K562 (cell line): Measurements from ENCODE around the gene PYGO2. TPM values are rescaled to one million over a fixed set of nuclear protein-coding genes. Genes with fewer than 3 reads are reported as not detected.

Experiments
- CBX3 ChIP-seq, 2 experiments: IDR thresholded peaks; 1 replicate in 1 of 2; 2 replicates in 1 of 2; pipeline ENCODE4 v1.6.1; 2012; ENCODE audit warnings: inconsistent platforms in 2 of 2, low read length in 2 of 2, borderline replicate concordance in 1 of 2, control low read depth in 1 of 2
- CCNT2 ChIP-seq: IDR thresholded peaks from 2 replicates; pipeline ENCODE4 v1.6.1; 2011; ENCODE audit warnings: borderline replicate concordance, low read depth, mild to moderate bottlenecking, moderate library complexity, mixed read lengths, low read length; ENCODE audit not compliant: insufficient read length; ENCODE audit errors: extremely low read depth
- NEUROD1 ChIP-seq: fragments of 150-350 bp; IDR thresholded peaks from 2 replicates; pipeline ENCODE4 v1.6.1; 2014; ENCODE audit warnings: borderline replicate concordance, low read length, low read depth; ENCODE audit not compliant: partially characterized antibody
- PML ChIP-seq: IDR thresholded peaks from 2 replicates; pipeline ENCODE4 v1.6.1; 2012; ENCODE audit warnings: low read length, inconsistent platforms
- SRSF3 ChIP-seq: fragments of 200-400 bp; formaldehyde crosslinking; IDR thresholded peaks from 2 replicates; pipeline ENCODE4 v1.6.1; 2016; ENCODE audit warnings: mild to moderate bottlenecking, low read length, moderate library complexity; ENCODE audit not compliant: insufficient read depth
- TBP ChIP-seq: optimal IDR thresholded peaks from 2 replicates; pipeline ENCODE3; 2011; ENCODE audit warnings: low read depth, low read length, improper control_type of control experiment
- U2AF1 ChIP-seq: fragments of 200-400 bp; formaldehyde crosslinking; optimal IDR thresholded peaks from 2 replicates; pipeline ENCODE3; 2017; ENCODE audit warnings: mild to moderate bottlenecking, low read depth, low read length, moderate library complexity
- ZFP30 ChIP-seq: fragments of 250-450 bp; sonication (Bioruptor Pico); IDR thresholded peaks from 2 replicates; pipeline ENCODE4 v1.8.0; 2022; ENCODE audit warnings: moderate library complexity, mild to moderate bottlenecking, inconsistent platforms, borderline replicate concordance
- polyA plus RNA-seq, 8 experiments: library from polyadenylated mRNA; depleted of rRNA in 4 of 8; stranded (reverse) in 5 of 8; unstranded in 3 of 8; fragments of >200 nt; fragmentation: Nextera tagmentation in 2 of 8; fragmentation: Illumina TruSeq in 1 of 8; extraction: Ambion mirVana in 2 of 8; extraction: Trizol in 1 of 8; gene quantifications; 2 replicates each; pipeline versions ENCODE4 v1.2.1 to v1.2.3, GENCODE V29; 2011 to 2014; ENCODE audit warnings: inconsistent platforms in 1 of 8, missing spikeins in 1 of 8
- total RNA-seq, 7 experiments: library from RNA; depleted of rRNA in 6 of 7; stranded (reverse); fragments of >200 nt in 6 of 7; fragmentation: Illumina TruSeq in 2 of 7; extraction: Trizol in 2 of 7; gene quantifications; 2 replicates each; pipeline versions ENCODE4 v1.2.1 to v1.2.3, GENCODE V29; 2011 to 2021; ENCODE audit warnings: low replicate concordance in 1 of 7
- TF ChIP-seq, protein P1 (sequence below): fragments of 200-800 bp; sonication (Bioruptor generic); IDR thresholded peaks from 2 replicates; pipeline ENCODE4 v1.6.1; 2017; ENCODE audit warnings: missing genetic modification characterization, missing compliant biosample characterization
- TF ChIP-seq, protein P2 (sequence below): sonication (generic); formaldehyde crosslinking; IDR thresholded peaks from 2 replicates; pipeline ENCODE4 v1.9.0; 2022; ENCODE audit warnings: mild to moderate bottlenecking, missing genetic modification reagents
- TF ChIP-seq, protein P3 (sequence below), 2 experiments: fragments of 450-650 bp in 1 of 2; sonication (generic) in 1 of 2; formaldehyde crosslinking in 1 of 2; IDR thresholded peaks in 1 of 2; conservative IDR thresholded peaks in 1 of 2; 2 replicates each; pipeline versions ENCODE4 v1.6.1 to v1.8.1; 2016 to 2023; ENCODE audit warnings: mild to moderate bottlenecking in 2 of 2, moderate library complexity in 2 of 2, inconsistent platforms in 1 of 2, missing genetic modification reagents in 1 of 2
- TF ChIP-seq, protein P4 (sequence below): sonication (generic); formaldehyde crosslinking; IDR thresholded peaks from 2 replicates; pipeline ENCODE4 v1.8.0; 2022; ENCODE audit warnings: mild to moderate bottlenecking, missing genetic modification reagents
- TF ChIP-seq, protein P5 (sequence below): sonication (generic); formaldehyde crosslinking; IDR thresholded peaks from 2 replicates; pipeline ENCODE4 v1.8.0; 2022; ENCODE audit warnings: missing genetic modification reagents, mild to moderate bottlenecking, borderline replicate concordance
- TF ChIP-seq, protein P6 (sequence below): sonication (generic); formaldehyde crosslinking; IDR thresholded peaks from 2 replicates; pipeline ENCODE4 v1.8.0; 2023; ENCODE audit warnings: mild to moderate bottlenecking, missing genetic modification reagents
- TF ChIP-seq, protein P7 (sequence below): fragments of 450-650 bp; IDR thresholded peaks from 2 replicates; pipeline ENCODE4 v1.7.1; 2018; ENCODE audit warnings: mild to moderate bottlenecking, low read depth; ENCODE audit not compliant: partially characterized antibody

Gene PYGO2
- total and polyA plus RNA-seq, 9 of the 15 experiments (the other 6 are each of a cell fraction or from before 2014, with no cell fraction given): 8.3 to 36.2 (median 18.2) TPM

DNA sequence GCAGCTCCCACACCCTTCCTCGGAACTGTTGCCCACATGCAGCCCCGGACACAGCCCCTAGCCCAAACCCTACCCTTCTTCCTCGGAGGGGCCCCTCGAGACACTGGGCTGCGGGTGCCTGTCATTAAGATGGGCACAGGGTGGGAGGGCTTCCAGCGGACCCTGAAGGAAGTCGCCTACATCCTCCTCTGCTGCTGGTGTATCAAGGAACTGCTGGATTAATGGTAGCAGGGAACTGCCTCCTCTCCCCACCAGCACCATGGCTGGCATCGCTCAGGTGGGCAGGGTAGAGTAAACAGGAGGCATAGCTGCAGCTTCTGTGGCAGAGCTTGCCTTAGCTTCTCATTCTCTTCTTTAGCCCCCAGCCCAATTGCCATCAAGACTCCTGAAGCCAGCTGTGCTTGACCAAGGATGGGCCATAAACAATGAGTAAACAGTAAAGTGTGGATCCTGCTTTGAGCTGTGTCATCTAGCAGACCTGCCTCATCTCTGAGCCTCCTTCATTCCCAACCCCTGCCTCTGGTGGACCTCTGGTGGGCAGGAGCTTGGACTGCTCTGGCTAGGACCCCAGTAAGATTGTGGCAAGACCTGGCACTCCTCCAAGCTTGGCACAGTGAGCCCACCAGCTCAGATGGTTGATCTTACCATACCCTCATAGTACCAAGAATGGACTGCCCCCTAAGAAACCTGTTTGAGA lies 32.1 kb upstream of the PYGO2 start, which contains the start of gene LENEP (continued):
- TF ChIP-seq CBX3 (IDR thresholded peaks at IDR 0.05; ENCODE audit: borderline replicate concordance in 1 of 2, low read length in 2 of 2) (no peak), ZFP30 (CRISPR knock-in tag) (no peak), TBP (no peak), NEUROD1 (no peak), PML (no peak), SRSF3 (no peak), U2AF1 (no peak), CCNT2 (no peak)
- TF ChIP-seq, protein P1, sequence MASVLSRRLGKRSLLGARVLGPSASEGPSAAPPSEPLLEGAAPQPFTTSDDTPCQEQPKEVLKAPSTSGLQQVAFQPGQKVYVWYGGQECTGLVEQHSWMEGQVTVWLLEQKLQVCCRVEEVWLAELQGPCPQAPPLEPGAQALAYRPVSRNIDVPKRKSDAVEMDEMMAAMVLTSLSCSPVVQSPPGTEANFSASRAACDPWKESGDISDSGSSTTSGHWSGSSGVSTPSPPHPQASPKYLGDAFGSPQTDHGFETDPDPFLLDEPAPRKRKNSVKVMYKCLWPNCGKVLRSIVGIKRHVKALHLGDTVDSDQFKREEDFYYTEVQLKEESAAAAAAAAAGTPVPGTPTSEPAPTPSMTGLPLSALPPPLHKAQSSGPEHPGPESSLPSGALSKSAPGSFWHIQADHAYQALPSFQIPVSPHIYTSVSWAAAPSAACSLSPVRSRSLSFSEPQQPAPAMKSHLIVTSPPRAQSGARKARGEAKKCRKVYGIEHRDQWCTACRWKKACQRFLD (CRISPR knock-in tag): 0 out of 2 replicates have a peak, but pooled peaks have one; percentile 50
- TF ChIP-seq, protein P2, sequence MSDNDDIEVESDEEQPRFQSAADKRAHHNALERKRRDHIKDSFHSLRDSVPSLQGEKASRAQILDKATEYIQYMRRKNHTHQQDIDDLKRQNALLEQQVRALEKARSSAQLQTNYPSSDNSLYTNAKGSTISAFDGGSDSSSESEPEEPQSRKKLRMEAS (CRISPR knock-in tag): no peak
- TF ChIP-seq, protein P3, sequence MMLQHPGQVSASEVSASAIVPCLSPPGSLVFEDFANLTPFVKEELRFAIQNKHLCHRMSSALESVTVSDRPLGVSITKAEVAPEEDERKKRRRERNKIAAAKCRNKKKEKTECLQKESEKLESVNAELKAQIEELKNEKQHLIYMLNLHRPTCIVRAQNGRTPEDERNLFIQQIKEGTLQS (IDR thresholded peaks at IDR 0.05): no peak; the same call in 1 of the 2 replicates
- TF ChIP-seq, protein P3 (CRISPR knock-in tag; conservative IDR thresholded peaks at IDR 0.05): no peak
- TF ChIP-seq, protein P4, sequence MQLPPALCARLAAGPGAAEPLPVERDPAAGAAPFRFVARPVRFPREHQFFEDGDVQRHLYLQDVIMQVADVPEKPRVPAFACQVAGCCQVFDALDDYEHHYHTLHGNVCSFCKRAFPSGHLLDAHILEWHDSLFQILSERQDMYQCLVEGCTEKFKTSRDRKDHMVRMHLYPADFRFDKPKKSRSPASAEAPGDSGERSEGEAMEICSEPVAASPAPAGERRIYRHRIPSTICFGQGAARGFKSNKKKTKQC (CRISPR knock-in tag): peak; percentile 57
- TF ChIP-seq, protein P5, sequence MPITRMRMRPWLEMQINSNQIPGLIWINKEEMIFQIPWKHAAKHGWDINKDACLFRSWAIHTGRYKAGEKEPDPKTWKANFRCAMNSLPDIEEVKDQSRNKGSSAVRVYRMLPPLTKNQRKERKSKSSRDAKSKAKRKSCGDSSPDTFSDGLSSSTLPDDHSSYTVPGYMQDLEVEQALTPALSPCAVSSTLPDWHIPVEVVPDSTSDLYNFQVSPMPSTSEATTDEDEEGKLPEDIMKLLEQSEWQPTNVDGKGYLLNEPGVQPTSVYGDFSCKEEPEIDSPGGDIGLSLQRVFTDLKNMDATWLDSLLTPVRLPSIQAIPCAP (CRISPR knock-in tag): no peak
- TF ChIP-seq, protein P6, sequence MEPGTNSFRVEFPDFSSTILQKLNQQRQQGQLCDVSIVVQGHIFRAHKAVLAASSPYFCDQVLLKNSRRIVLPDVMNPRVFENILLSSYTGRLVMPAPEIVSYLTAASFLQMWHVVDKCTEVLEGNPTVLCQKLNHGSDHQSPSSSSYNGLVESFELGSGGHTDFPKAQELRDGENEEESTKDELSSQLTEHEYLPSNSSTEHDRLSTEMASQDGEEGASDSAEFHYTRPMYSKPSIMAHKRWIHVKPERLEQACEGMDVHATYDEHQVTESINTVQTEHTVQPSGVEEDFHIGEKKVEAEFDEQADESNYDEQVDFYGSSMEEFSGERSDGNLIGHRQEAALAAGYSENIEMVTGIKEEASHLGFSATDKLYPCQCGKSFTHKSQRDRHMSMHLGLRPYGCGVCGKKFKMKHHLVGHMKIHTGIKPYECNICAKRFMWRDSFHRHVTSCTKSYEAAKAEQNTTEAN (CRISPR knock-in tag): no peak
- TF ChIP-seq, protein P7, sequence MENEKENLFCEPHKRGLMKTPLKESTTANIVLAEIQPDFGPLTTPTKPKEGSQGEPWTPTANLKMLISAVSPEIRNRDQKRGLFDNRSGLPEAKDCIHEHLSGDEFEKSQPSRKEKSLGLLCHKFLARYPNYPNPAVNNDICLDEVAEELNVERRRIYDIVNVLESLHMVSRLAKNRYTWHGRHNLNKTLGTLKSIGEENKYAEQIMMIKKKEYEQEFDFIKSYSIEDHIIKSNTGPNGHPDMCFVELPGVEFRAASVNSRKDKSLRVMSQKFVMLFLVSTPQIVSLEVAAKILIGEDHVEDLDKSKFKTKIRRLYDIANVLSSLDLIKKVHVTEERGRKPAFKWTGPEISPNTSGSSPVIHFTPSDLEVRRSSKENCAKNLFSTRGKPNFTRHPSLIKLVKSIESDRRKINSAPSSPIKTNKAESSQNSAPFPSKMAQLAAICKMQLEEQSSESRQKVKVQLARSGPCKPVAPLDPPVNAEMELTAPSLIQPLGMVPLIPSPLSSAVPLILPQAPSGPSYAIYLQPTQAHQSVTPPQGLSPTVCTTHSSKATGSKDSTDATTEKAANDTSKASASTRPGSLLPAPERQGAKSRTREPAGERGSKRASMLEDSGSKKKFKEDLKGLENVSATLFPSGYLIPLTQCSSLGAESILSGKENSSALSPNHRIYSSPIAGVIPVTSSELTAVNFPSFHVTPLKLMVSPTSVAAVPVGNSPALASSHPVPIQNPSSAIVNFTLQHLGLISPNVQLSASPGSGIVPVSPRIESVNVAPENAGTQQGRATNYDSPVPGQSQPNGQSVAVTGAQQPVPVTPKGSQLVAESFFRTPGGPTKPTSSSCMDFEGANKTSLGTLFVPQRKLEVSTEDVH: peak; percentile 18
- TF ChIP-seq, all 486 proteins: peak for 33
